GM12875 (cell line): ENCODE data around the gene NR4A1.

Source experiments
- H3K4me3 ChIP-seq: one replicate; pipeline ENCODE4 v1.5.1; 2011; ENCODE audit warnings: low read depth, low read length, control low read depth
- TF ChIP-seq, protein P1 (sequence below): IDR thresholded peaks from 2 replicates; pipeline ENCODE4 v1.5.1; 2011; ENCODE audit warnings: low read depth, mild to moderate bottlenecking, control low read depth, inconsistent platforms, low read length, moderate library complexity, borderline replicate concordance; ENCODE audit not compliant: insufficient read depth

NR4A1 gene

DNA sequence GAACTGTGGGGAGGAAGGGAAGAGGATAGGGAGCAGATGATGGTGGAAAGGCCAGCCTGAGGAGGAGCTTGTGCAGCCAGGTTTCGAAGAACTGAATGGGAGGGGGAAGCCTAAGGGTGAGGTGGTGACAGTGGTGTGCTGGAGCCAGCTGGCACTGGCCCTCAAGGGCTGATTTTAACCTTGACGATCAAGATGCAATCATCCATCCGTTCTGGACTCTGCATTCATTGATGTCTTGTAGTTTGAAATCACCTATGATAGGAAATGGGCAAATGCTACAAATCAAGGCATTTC is 15.8 kb downstream of the NR4A1 start:
- no peak overlapping the region for H3K4me3 ChIP-seq
- TF ChIP-seq, protein P1, sequence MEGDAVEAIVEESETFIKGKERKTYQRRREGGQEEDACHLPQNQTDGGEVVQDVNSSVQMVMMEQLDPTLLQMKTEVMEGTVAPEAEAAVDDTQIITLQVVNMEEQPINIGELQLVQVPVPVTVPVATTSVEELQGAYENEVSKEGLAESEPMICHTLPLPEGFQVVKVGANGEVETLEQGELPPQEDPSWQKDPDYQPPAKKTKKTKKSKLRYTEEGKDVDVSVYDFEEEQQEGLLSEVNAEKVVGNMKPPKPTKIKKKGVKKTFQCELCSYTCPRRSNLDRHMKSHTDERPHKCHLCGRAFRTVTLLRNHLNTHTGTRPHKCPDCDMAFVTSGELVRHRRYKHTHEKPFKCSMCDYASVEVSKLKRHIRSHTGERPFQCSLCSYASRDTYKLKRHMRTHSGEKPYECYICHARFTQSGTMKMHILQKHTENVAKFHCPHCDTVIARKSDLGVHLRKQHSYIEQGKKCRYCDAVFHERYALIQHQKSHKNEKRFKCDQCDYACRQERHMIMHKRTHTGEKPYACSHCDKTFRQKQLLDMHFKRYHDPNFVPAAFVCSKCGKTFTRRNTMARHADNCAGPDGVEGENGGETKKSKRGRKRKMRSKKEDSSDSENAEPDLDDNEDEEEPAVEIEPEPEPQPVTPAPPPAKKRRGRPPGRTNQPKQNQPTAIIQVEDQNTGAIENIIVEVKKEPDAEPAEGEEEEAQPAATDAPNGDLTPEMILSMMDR, result no peak

DNA sequence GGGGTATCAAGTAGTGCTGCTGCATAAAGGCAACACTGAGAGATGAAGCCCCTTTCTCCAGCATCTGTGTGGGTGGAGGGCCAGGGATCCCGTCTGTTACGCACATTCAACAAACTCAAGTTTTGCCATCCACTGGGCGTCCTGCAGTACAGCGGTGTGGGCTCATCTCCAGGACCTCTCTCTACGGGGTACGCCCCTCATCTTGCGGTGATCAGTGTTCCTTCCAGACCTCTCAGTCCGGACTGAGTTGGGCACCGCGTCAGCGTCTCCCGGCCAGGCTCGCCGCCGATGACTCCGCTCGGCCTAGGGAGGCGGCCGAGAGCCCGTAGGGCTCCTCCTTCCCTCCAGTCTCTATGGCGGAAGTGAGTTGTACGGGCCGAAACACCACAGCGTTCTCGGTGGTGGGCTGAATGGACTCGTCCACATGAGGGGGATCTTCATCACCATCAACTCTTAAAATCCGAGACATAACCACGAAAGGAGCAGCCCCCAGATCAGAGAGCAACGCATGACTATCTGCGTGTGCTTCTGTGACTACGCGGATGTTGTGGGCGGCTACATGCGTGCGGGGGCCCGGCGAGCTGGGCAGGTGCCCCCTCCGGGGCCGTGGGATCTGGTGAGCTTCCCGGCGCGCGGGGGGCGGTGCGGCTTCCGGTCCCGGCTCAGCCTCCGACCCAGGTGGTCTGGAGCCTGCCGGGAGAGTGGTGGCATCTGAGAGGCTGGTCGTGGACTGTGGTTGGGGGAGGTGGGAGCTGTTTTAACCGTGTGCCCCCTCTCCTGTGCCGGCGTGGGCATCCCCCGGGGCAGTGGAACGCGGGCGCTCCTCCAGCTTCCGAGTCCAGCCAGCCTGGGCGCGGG is 18.3 kb downstream of the NR4A1 start, which contains the start of gene ATG101:
ATG101 (plus strand) TSS at position 652 of the 858 bp plus-strand sequence. CDS start 3,673 bp downstream, outside the sequence.
- H3K4me3 ChIP-seq, result peak within 1 kb of the TSS; percentile 96
- TF ChIP-seq, protein P1, result peak; percentile 96

DNA sequence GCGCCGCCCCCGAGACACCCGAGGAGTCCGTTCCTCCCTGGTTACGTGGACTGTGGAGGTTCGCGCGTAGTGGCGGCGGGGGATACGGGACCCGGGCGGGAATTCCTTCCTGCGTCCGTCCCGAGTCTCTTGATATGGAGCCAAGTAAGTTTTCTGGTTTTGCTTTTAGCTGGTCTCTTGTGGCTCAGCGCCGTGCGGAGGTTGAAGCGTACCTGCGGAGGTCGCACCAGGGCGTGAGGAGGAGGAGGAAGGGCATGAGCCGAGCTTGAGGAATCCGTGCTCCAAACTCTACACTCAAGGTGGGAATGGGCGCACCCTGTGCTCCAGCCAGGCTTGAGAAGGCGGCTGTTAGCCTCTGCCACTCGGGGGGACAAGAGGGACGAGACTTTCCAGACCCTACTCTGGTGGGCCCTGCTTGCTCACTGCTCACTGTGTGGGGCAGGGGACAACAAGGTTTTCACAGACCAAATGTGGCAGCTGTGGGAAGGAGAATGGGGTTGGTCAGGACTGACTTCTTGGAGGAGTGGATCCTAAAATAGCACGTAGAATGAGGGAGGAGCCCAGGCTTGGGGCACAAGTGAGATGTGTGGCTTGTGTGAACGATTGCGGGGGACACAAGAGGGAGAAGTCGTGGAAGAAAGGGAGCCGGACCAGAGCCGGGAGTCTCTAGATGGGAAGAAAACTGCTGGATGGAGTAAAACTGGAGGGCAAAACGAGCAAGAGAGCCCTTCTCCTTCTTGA is 19.1 kb downstream of the NR4A1 start:
- TF ChIP-seq, protein P1, result 0 out of 2 replicates have a peak, but pooled peaks have one; percentile 4
- peak overlapping the region; percentile 96 for H3K4me3 ChIP-seq

DNA sequence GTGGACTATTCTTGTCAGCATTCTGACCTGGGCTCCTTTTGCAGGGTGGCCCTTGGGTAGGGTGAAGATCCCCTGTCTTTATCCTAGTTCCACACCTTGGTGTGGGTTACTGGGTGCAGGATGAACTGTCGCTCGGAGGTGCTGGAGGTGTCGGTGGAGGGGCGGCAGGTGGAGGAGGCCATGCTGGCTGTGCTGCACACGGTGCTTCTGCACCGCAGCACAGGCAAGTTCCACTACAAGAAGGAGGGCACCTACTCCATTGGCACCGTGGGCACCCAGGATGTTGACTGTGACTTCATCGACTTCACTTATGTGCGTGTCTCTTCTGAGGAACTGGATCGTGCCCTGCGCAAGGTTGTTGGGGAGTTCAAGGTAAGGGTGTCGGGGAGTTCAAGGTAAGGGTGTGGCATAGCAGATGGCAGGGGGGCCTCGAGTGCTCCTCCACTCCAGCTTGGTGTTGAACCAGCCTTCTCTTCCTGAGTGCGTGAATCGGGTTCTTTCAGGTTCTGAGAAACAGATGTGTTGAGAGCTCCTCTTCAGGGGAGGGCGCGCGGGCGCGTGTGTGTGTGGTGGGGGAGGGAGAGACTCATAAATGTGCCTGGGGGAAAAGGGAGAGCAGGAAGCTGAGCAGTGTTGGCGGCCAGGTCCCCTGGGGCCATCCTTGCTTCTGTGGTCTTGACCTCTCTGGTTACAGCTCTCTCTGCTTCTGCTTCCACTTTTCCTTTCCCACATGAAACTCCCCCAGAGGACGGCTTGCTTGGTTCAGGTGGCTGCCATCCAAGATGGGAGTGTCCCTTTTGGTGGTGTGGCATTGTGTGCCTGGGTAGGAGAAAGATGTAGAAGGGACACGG is 22.5 kb downstream of the NR4A1 start:
- TF ChIP-seq, protein P1, result no peak
- H3K4me3 ChIP-seq, result no peak overlapping the region

DNA sequence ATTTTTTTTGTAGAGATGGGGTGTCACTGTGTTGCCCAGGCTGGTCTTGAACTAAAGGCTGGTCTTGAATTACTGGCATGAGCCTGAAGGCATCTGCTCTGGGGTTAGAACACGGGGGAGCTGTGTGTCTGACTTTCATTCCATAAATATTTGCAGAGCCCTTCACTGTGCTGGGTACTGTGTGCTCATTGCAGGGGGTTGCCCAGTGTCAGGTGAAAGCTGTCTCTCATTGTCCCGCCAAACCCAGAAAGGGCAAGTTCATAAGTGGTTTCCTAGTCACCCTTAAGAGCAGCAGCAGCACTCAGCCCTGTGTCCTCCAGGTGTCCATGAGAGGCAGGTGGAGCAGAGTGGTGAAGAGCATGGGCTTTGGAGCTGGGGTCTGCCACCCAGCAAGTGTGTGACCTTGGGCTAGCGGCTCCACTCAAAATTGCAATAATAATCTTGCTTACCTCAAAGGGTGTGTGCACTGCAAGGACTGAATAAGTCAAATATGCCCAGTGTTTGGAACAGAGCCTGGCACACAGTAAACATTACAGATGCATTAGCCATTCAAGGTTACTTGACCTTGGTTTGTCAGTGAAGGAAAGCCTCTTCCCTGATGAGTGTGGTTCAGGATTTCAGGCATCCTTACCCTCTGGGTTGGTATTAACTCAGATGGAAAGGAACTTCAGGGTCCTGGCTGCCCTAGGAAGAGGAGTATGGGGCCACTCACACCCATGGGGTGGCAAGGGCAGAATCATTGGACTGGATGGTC is 23.9 kb downstream of the NR4A1 start:
- TF ChIP-seq, protein P1, result no peak
- no peak overlapping the region for H3K4me3 ChIP-seq

DNA sequence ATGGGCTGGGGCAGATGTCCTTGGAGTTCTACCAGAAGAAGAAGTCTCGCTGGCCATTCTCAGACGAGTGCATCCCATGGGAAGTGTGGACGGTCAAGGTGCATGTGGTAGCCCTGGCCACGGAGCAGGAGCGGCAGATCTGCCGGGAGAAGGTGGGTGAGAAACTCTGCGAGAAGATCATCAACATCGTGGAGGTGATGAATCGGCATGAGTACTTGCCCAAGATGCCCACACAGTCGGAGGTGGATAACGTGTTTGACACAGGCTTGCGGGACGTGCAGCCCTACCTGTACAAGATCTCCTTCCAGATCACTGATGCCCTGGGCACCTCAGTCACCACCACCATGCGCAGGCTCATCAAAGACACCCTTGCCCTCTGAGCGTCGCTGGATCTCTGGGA is 25.6 kb downstream of the NR4A1 start:
- TF ChIP-seq, protein P1, result no peak
- H3K4me3 ChIP-seq, result no peak overlapping the region
